ENCODE measurements around the gene NT5DC1.
"Not testable (repeated sequence)": the region's sequence is repeated elsewhere in the genome, so short reads cannot be mapped to it uniquely, and the experiment has no call there.

Gene NT5DC1

GRCh38 chr6:116094041-116094440 lies 6.6 kb upstream of the NT5DC1 start:
- no peak for DNase-seq

- DNase-seq, result not testable (repeated sequence)
These were observed 4.4 kb upstream of the NT5DC1 start for GRCh38 chr6:116096048-116096759.

- no peak for DNase-seq
These were observed 3.5 kb upstream of the NT5DC1 start for GRCh38 chr6:116096979-116097816.

GRCh38 chr6:116099036-116099435 lies 1.6 kb upstream of the NT5DC1 start:
- no peak for DNase-seq

GRCh38 chr6:116101302-116101718 lies 657 bp downstream of the NT5DC1 start:
- no peak for DNase-seq

GRCh38 chr6:116101790-116102189 lies 1.1 kb downstream of the NT5DC1 start:
- DNase-seq, result no peak

- DNase-seq, result no peak
These were observed 2.2 kb downstream of the NT5DC1 start for GRCh38 chr6:116102873-116103272.

GRCh38 chr6:116104636-116105035 lies 4.0 kb downstream of the NT5DC1 start:
- DNase-seq, result no peak

GRCh38 chr6:116105247-116105646 lies 4.6 kb downstream of the NT5DC1 start:
- DNase-seq, result no peak

- DNase-seq, result no peak
These were observed 5.5 kb downstream of the NT5DC1 start for GRCh38 chr6:116106146-116106545.

GRCh38 chr6:116108836-116109235 lies 8.2 kb downstream of the NT5DC1 start:
- DNase-seq, result no peak

GRCh38 chr6:116111552-116112528 lies 11.2 kb downstream of the NT5DC1 start:
- peak; percentile 15 for DNase-seq

- no peak for DNase-seq
These were observed 12.7 kb downstream of the NT5DC1 start for GRCh38 chr6:116113386-116113785.

- DNase-seq, result no peak
These were observed 15.1 kb downstream of the NT5DC1 start for GRCh38 chr6:116115781-116116180.

GRCh38 chr6:116118608-116119007 lies 18.0 kb downstream of the NT5DC1 start:
- DNase-seq, result no peak

- no peak for DNase-seq
These were observed 19.8 kb downstream of the NT5DC1 start for GRCh38 chr6:116120430-116120829.

- DNase-seq, result no peak
These were observed 25.4 kb downstream of the NT5DC1 start, which contains the start of gene COL10A1 for GRCh38 chr6:116126032-116126431. TSS of gene COL10A1 (minus strand) at chr6:116126132. CDS start at chr6:116125492, 640 bp downstream.

GRCh38 chr6:116127771-116128493 lies 27.3 kb downstream of the NT5DC1 start:
- DNase-seq, result no peak

GRCh38 chr6:116133453-116133852 lies 32.8 kb downstream of the NT5DC1 start:
- DNase-seq, result no peak

GRCh38 chr6:116136373-116136772 lies 35.7 kb downstream of the NT5DC1 start:
- no peak for DNase-seq

- DNase-seq, result no peak
These were observed 36.3 kb downstream of the NT5DC1 start for GRCh38 chr6:116136933-116137340.

GRCh38 chr6:116139917-116140316 lies 39.3 kb downstream of the NT5DC1 start:
- DNase-seq, result no peak

Measured in NCI-H510A treated with DMSO at 0.1 percent for 48 hours (cell line).